GM12892 (cell line): Measurements from ENCODE around the gene GAA.

Experiments used
- POLR2A ChIP-seq: IDR thresholded peaks from 2 replicates; pipeline ENCODE4 v1.6.1; 2011; ENCODE audit warnings: low read depth, low read length, control low read depth
- POLR2AphosphoS5 ChIP-seq: IDR thresholded peaks from 2 replicates; pipeline ENCODE4 v1.6.1; 2011; ENCODE audit warnings: low read depth, low read length, control low read depth
- TAF1 ChIP-seq: IDR thresholded peaks from 2 replicates; pipeline ENCODE4 v1.6.1; 2011; ENCODE audit warnings: low read depth, mild to moderate bottlenecking, control low read depth, low read length, borderline replicate concordance

- TF ChIP-seq POLR2A (no peak), TAF1 (no peak), POLR2AphosphoS5 (no peak)
These were observed 27.7 kb downstream of the GAA start for GRCh38 chr17:80129006-80129565.
